Measurements from ENCODE around the gene SLC44A4. TPM values are rescaled to one million over a fixed set of nuclear protein-coding genes. Genes with fewer than 3 reads are reported as not detected.

The SLC44A4 gene
- total RNA-seq, 1 experiment from 2014 or later, result not detected

Small RNA genes within 50 kb of the gene (small RNA-seq; reads per million reads assigned to genes)
- 649 reads per million, percentile 100 among the genes with 10 or more reads in this experiment for gene SNORD48
- not detected for gene SNORD52

Other genes starting within 250 kb of the SLC44A4 start
- 145 and 229 TPM in 2 replicates for gene BAG6, start 226.3 kb downstream of the SLC44A4 start, total RNA-seq (2014; rRNA removed; shearing (Covaris generic); ENCODE audit: low replicate concordance)
- 6.7 and 7.6 TPM in 2 replicates for gene APOM, start 223.1 kb downstream of the SLC44A4 start, total RNA-seq (2014; rRNA removed; shearing (Covaris generic); ENCODE audit: low replicate concordance)
- gene C6orf47, start 218.2 kb downstream of the SLC44A4 start, total RNA-seq (2014; rRNA removed; shearing (Covaris generic); ENCODE audit: low replicate concordance), result 13.8 and 35.6 TPM in 2 replicates
- gene GPANK1, start 214.0 kb downstream of the SLC44A4 start, total RNA-seq (2014; rRNA removed; shearing (Covaris generic); ENCODE audit: low replicate concordance), result 18.6 and 26.2 TPM in 2 replicates
- gene CSNK2B, start 212.9 kb downstream of the SLC44A4 start, total RNA-seq (2014; rRNA removed; shearing (Covaris generic); ENCODE audit: low replicate concordance), result 178 and 212 TPM in 2 replicates
- 3.4 and 7.3 TPM in 2 replicates for gene LY6G5B, start 209.0 kb downstream of the SLC44A4 start, total RNA-seq (2014; rRNA removed; shearing (Covaris generic); ENCODE audit: low replicate concordance)
- 0.51 TPM in 1 of 2 replicates, not detected in the other for gene LY6G5C, start 197.9 kb downstream of the SLC44A4 start, total RNA-seq (2014; rRNA removed; shearing (Covaris generic); ENCODE audit: low replicate concordance)
- 55.6 and 92.1 TPM in 2 replicates for gene ABHD16A, start 175.7 kb downstream of the SLC44A4 start, total RNA-seq (2014; rRNA removed; shearing (Covaris generic); ENCODE audit: low replicate concordance)
- gene LY6G6F, start 172.1 kb downstream of the SLC44A4 start, total RNA-seq (2014; rRNA removed; shearing (Covaris generic); ENCODE audit: low replicate concordance), result not detected in 2 replicates
- gene LY6G6D, start 163.6 kb downstream of the SLC44A4 start, total RNA-seq (2014; rRNA removed; shearing (Covaris generic); ENCODE audit: low replicate concordance), result not detected in 2 replicates
- not detected in 2 replicates for gene LY6G6C, start 157.3 kb downstream of the SLC44A4 start, total RNA-seq (2014; rRNA removed; shearing (Covaris generic); ENCODE audit: low replicate concordance)
- not detected in 2 replicates for gene MPIG6B, start 155.6 kb downstream of the SLC44A4 start, total RNA-seq (2014; rRNA removed; shearing (Covaris generic); ENCODE audit: low replicate concordance)
- gene DDAH2, start 149.7 kb downstream of the SLC44A4 start, total RNA-seq (2014; rRNA removed; shearing (Covaris generic); ENCODE audit: low replicate concordance), result 13.3 and 24.0 TPM in 2 replicates
- gene CLIC1, start 142.5 kb downstream of the SLC44A4 start, total RNA-seq (2014; rRNA removed; shearing (Covaris generic); ENCODE audit: low replicate concordance), result 385 and 405 TPM in 2 replicates
- gene MSH5, start 139.0 kb downstream of the SLC44A4 start, total RNA-seq (2014; rRNA removed; shearing (Covaris generic); ENCODE audit: low replicate concordance), result 30.5 and 58.4 TPM in 2 replicates
- gene SAPCD1, start 116.3 kb downstream of the SLC44A4 start, total RNA-seq (2014; rRNA removed; shearing (Covaris generic); ENCODE audit: low replicate concordance), result 1.8 and 14.0 TPM in 2 replicates
- gene VWA7, start 101.7 kb downstream of the SLC44A4 start, total RNA-seq (2014; rRNA removed; shearing (Covaris generic); ENCODE audit: low replicate concordance), result 0.29 and 0.34 TPM in 2 replicates
- gene VARS1, start 83.2 kb downstream of the SLC44A4 start, total RNA-seq (2014; rRNA removed; shearing (Covaris generic); ENCODE audit: low replicate concordance), result 38.0 and 43.0 TPM in 2 replicates
- gene LSM2, start 72.0 kb downstream of the SLC44A4 start, total RNA-seq (2014; rRNA removed; shearing (Covaris generic); ENCODE audit: low replicate concordance), result 44.9 and 57.4 TPM in 2 replicates
- gene HSPA1L, start 63.7 kb downstream of the SLC44A4 start, total RNA-seq (2014; rRNA removed; shearing (Covaris generic); ENCODE audit: low replicate concordance), result 0.72 TPM in 1 of 2 replicates, not detected in the other
- gene HSPA1A, start 63.5 kb downstream of the SLC44A4 start, total RNA-seq (2014; rRNA removed; shearing (Covaris generic); ENCODE audit: low replicate concordance), result 0.32 TPM in 1 of 2 replicates, not detected in the other
- gene HSPA1B, start 51.3 kb downstream of the SLC44A4 start, total RNA-seq (2014; rRNA removed; shearing (Covaris generic); ENCODE audit: low replicate concordance), result 78.6 and 143 TPM in 2 replicates
- 23.7 and 38.7 TPM in 2 replicates for gene NEU1, start 16.2 kb downstream of the SLC44A4 start, total RNA-seq (2014; rRNA removed; shearing (Covaris generic); ENCODE audit: low replicate concordance)
- gene EHMT2, start 18.7 kb upstream of the SLC44A4 start, total RNA-seq (2014; rRNA removed; shearing (Covaris generic); ENCODE audit: low replicate concordance), result 40.0 and 79.0 TPM in 2 replicates
- 13.3 and 26.3 TPM in 2 replicates for gene ZBTB12, start 23.1 kb upstream of the SLC44A4 start, total RNA-seq (2014; rRNA removed; shearing (Covaris generic); ENCODE audit: low replicate concordance)
- gene C2, start 48.7 kb upstream of the SLC44A4 start, total RNA-seq (2014; rRNA removed; shearing (Covaris generic); ENCODE audit: low replicate concordance), result not detected in 2 replicates
- gene CFB, start 67.1 kb upstream of the SLC44A4 start, total RNA-seq (2014; rRNA removed; shearing (Covaris generic); ENCODE audit: low replicate concordance), result 0.22 TPM in 1 of 2 replicates, not detected in the other
- 56.3 and 146 TPM in 2 replicates for gene NELFE, start 80.0 kb upstream of the SLC44A4 start, total RNA-seq (2014; rRNA removed; shearing (Covaris generic); ENCODE audit: low replicate concordance)
- gene SKIC2, start 80.2 kb upstream of the SLC44A4 start, total RNA-seq (2014; rRNA removed; shearing (Covaris generic); ENCODE audit: low replicate concordance), result 43.7 and 60.0 TPM in 2 replicates
- gene DXO, start 93.1 kb upstream of the SLC44A4 start, total RNA-seq (2014; rRNA removed; shearing (Covaris generic); ENCODE audit: low replicate concordance), result 20.8 and 25.0 TPM in 2 replicates
- 2.9 and 3.8 TPM in 2 replicates for gene C4A, start 103.1 kb upstream of the SLC44A4 start, total RNA-seq (2014; rRNA removed; shearing (Covaris generic); ENCODE audit: low replicate concordance)
- 1.9 and 6.6 TPM in 2 replicates for gene C4B, start 135.8 kb upstream of the SLC44A4 start, total RNA-seq (2014; rRNA removed; shearing (Covaris generic); ENCODE audit: low replicate concordance)
- gene CYP21A2, start 159.4 kb upstream of the SLC44A4 start, total RNA-seq (2014; rRNA removed; shearing (Covaris generic); ENCODE audit: low replicate concordance), result not detected in 2 replicates
- 0.22 and 2.1 TPM in 2 replicates for gene TNXB, start 230.3 kb upstream of the SLC44A4 start, total RNA-seq (2014; rRNA removed; shearing (Covaris generic); ENCODE audit: low replicate concordance)
- 51.3 and 62.5 TPM in 2 replicates for gene ATF6B, start 249.2 kb upstream of the SLC44A4 start, total RNA-seq (2014; rRNA removed; shearing (Covaris generic); ENCODE audit: low replicate concordance)